ENCODE data around the gene FAM181B.

FAM181B gene

GRCh38 chr11:82763167-82763566 lies 29.5 kb upstream of the FAM181B start:
- Histone ChIP-seq H3K9ac (no peak overlapping the region), H3K36me3 (no peaks in the 10 kb centered on the region), H4K20me1 (no peaks in the 10 kb centered on the region), H3K27ac (no peak overlapping the region), H3K4me2 (no peak overlapping the region), H3K4me3 (no peak overlapping the region), H3K27me3 (no peaks in the 10 kb centered on the region), H3K4me1 (no peaks in the 10 kb centered on the region), H3K9me3 (replicated peaks in 1 of 11) (no peaks in the 10 kb centered on the region)
- TF ChIP-seq Cebpa-rat (IDR thresholded peaks at IDR 0.05), result no peak

- H3K4me3 ChIP-seq, result no peak overlapping the region
- no peaks in the 10 kb centered on the region for H3K27me3 ChIP-seq
- H3K4me1 ChIP-seq, result no peaks in the 10 kb centered on the region
- H3K4me2 ChIP-seq, result no peak overlapping the region
- no peaks in the 10 kb centered on the region for H3K9me3 ChIP-seq (replicated peaks in 1 of 11)
- no peak overlapping the region for H3K27ac ChIP-seq
- H3K9ac ChIP-seq, result no peak overlapping the region
- no peak for TF ChIP-seq Cebpa-rat (IDR thresholded peaks at IDR 0.05)
- H3K36me3 ChIP-seq, result no peaks in the 10 kb centered on the region
- no peaks in the 10 kb centered on the region for H4K20me1 ChIP-seq
Measured at GRCh38 chr11:82759649-82760048, 26.0 kb upstream of the FAM181B start.

- H3K4me1 ChIP-seq, result no peaks in the 10 kb centered on the region
Measured at GRCh38 chr11:82757660-82758357, 24.1 kb upstream of the FAM181B start.

GRCh38 chr11:82756765-82757639 lies 23.3 kb upstream of the FAM181B start:
- no peaks in the 10 kb centered on the region for H3K27me3 ChIP-seq
- H3K4me1 ChIP-seq, result no peaks in the 10 kb centered on the region
- no peak overlapping the region for H3K27ac ChIP-seq
- H3K9me3 ChIP-seq (replicated peaks in 1 of 11), result no peaks in the 10 kb centered on the region
- H3K36me3 ChIP-seq, result no peaks in the 10 kb centered on the region
- no peak overlapping the region for H3K4me2 ChIP-seq
- H4K20me1 ChIP-seq, result no peaks in the 10 kb centered on the region
- no peak overlapping the region for H3K4me3 ChIP-seq
- no peak overlapping the region for H3K9ac ChIP-seq
- no peak for TF ChIP-seq Cebpa-rat (IDR thresholded peaks at IDR 0.05)

More at GRCh38 chr11:82757660-82758357, 24.1 kb upstream of the FAM181B start:
- Histone ChIP-seq H3K9ac (no peak overlapping the region), H3K9me3 (replicated peaks in 1 of 11) (no peaks in the 10 kb centered on the region), H3K4me2 (no peak overlapping the region), H3K27me3 (no peaks in the 10 kb centered on the region), H3K36me3 (no peaks in the 10 kb centered on the region), H4K20me1 (no peaks in the 10 kb centered on the region), H3K27ac (no peak overlapping the region), H3K4me3 (no peak overlapping the region)
- TF ChIP-seq Cebpa-rat (IDR thresholded peaks at IDR 0.05), result no peak

- H3K9ac ChIP-seq, result no peak overlapping the region
- no peak overlapping the region for H3K27ac ChIP-seq
- H3K27me3 ChIP-seq, result no peaks in the 10 kb centered on the region
- no peaks in the 10 kb centered on the region for H3K36me3 ChIP-seq
- no peak for TF ChIP-seq Cebpa-rat (IDR thresholded peaks at IDR 0.05)
- no peak overlapping the region for H3K4me3 ChIP-seq
- H4K20me1 ChIP-seq, result no peaks in the 10 kb centered on the region
- H3K9me3 ChIP-seq (replicated peaks in 1 of 11), result no peaks in the 10 kb centered on the region
- peaks cover 0 to 8% (median 2%) of the 10 kb centered on the region in 10 experiments; a peak in 4 of 20 replicates for H3K4me1 ChIP-seq
- H3K4me2 ChIP-seq, result no peak overlapping the region
Measured at GRCh38 chr11:82754410-82754809, 20.7 kb upstream of the FAM181B start.

GRCh38 chr11:82753921-82754320 lies 20.3 kb upstream of the FAM181B start:
- H3K4me3 ChIP-seq, result no peak overlapping the region
- no peaks in the 10 kb centered on the region for H4K20me1 ChIP-seq
- no peak overlapping the region for H3K4me2 ChIP-seq
- H3K36me3 ChIP-seq, result no peaks in the 10 kb centered on the region
- H3K4me1 ChIP-seq, result peaks cover 0 to 8% (median 2%) of the 10 kb centered on the region in 10 experiments; a peak in 4 of 20 replicates
- H3K9me3 ChIP-seq (replicated peaks in 1 of 11), result no peaks in the 10 kb centered on the region
- H3K9ac ChIP-seq, result no peak overlapping the region
- no peak overlapping the region for H3K27ac ChIP-seq
- TF ChIP-seq Cebpa-rat (IDR thresholded peaks at IDR 0.05), result no peak
- H3K27me3 ChIP-seq, result no peaks in the 10 kb centered on the region

- Histone ChIP-seq H3K9me3 (replicated peaks in 1 of 11) (no peaks in the 10 kb centered on the region), H3K27me3 (no peaks in the 10 kb centered on the region), H3K36me3 (no peaks in the 10 kb centered on the region), H3K4me3 (no peak overlapping the region), H3K4me1 (peaks cover 0 to 8% (median 2%) of the 10 kb centered on the region in 10 experiments; a peak in 4 of 20 replicates), H3K9ac (no peak overlapping the region), H4K20me1 (no peaks in the 10 kb centered on the region), H3K27ac (no peak overlapping the region), H3K4me2 (no peak overlapping the region)
- TF ChIP-seq Cebpa-rat (IDR thresholded peaks at IDR 0.05), result no peak
Measured at GRCh38 chr11:82752801-82753200, 19.1 kb upstream of the FAM181B start.

GRCh38 chr11:82750643-82751139 lies 17.0 kb upstream of the FAM181B start:
- no peaks in the 10 kb centered on the region for H4K20me1 ChIP-seq
- no peak overlapping the region for H3K27ac ChIP-seq
- peaks cover 0 to 8% (median 2%) of the 10 kb centered on the region in 10 experiments; a peak in 4 of 20 replicates for H3K4me1 ChIP-seq
- no peak overlapping the region for H3K9ac ChIP-seq
- H3K36me3 ChIP-seq, result no peaks in the 10 kb centered on the region
- no peaks in the 10 kb centered on the region for H3K27me3 ChIP-seq
- no peak for TF ChIP-seq Cebpa-rat (IDR thresholded peaks at IDR 0.05)
- peak overlapping the region in 6 of 11 experiments; percentile 3 to 57 (median 32); a peak in 7 of 22 replicates for H3K4me2 ChIP-seq
- H3K9me3 ChIP-seq (replicated peaks in 1 of 11), result no peaks in the 10 kb centered on the region
- no peak overlapping the region for H3K4me3 ChIP-seq

GRCh38 chr11:82747471-82747870 lies 13.8 kb upstream of the FAM181B start:
- Histone ChIP-seq H3K9ac (no peak overlapping the region), H3K4me1 (peaks cover 0 to 8% (median 2%) of the 10 kb centered on the region in 10 experiments; a peak in 4 of 20 replicates), H3K27ac (no peak overlapping the region), H4K20me1 (no peaks in the 10 kb centered on the region), H3K4me2 (no peak overlapping the region), H3K27me3 (no peaks in the 10 kb centered on the region), H3K36me3 (no peaks in the 10 kb centered on the region), H3K9me3 (replicated peaks in 1 of 11) (no peaks in the 10 kb centered on the region), H3K4me3 (no peak overlapping the region)
- TF ChIP-seq Cebpa-rat (IDR thresholded peaks at IDR 0.05), result no peak

Measured in BLaER1 treated with 17β-estradiol and CSF1 and Interleukin-3, amounts not matched to agents 10 nM and 100 nM (cell line).